ENCODE results near the gene RASL12. TPM values are rescaled to one million over a fixed set of nuclear protein-coding genes. Genes with fewer than 3 reads are reported as not detected.

Gene RASL12
- total RNA-seq = under 0.01 and 0.36 TPM in 2 replicates

GRCh38 chr15:65067645-65068402 lies at the start of gene RASL12:
Gene RASL12 (minus strand): TSS chr15:65067991. CDS start chr15:65067835, 156 bp downstream.
- Histone ChIP-seq H2AFZ (ENCODE audit: low read length) (no peak within 1 kb of the TSS), H3K4me3 (ENCODE audit: insufficient read depth, low read length) (peak within 1 kb of the TSS; percentile 22), H3K36me3 (ENCODE audit: insufficient read depth, low read length) (no peaks in the 10 kb centered on the region), H3K9me3 (ENCODE audit: low read depth, low read length) (no peaks in the 10 kb centered on the region), H3K4me2 (ENCODE audit: insufficient read depth, low read length) (no peak within 1 kb of the TSS), H3K27me3 (ENCODE audit: insufficient read depth, low read length) (peaks cover 42% of the 10 kb centered on the region), H3K79me2 (ENCODE audit: insufficient read depth, low read length) (no peaks in the 10 kb centered on the region), H3K27ac (ENCODE audit: low read depth, low read length) (no peak within 1 kb of the TSS), H4K20me1 (ENCODE audit: insufficient read depth, low read length) (no peaks in the 10 kb centered on the region), H3K4me1 (ENCODE audit: insufficient read depth, low read length) (peaks cover 25% of the 10 kb centered on the region)
- DNase-seq (ENCODE audit: insufficient read length, low spot score, missing footprints) = no peak
- TF ChIP-seq CTCF (IDR thresholded peaks at IDR 0.05; ENCODE audit: extremely low read depth, low read depth, low read length) = no peak

- H4K20me1 ChIP-seq (ENCODE audit: insufficient read depth, low read length) = peaks cover 4% of the 10 kb centered on the region
- no peak overlapping the region for H3K27ac ChIP-seq (ENCODE audit: low read depth, low read length)
Measured at GRCh38 chr15:65115542-65115941, 47.8 kb upstream of the RASL12 start.

GRCh38 chr15:65115086-65115485 lies 47.3 kb upstream of the RASL12 start, which contains the start of gene UBAP1L:
Gene UBAP1L (minus strand): TSS chr15:65115200. CDS start chr15:65106215, 8,985 bp downstream.
- H3K27ac ChIP-seq (ENCODE audit: low read depth, low read length) = no peak within 1 kb of the TSS
- no peak within 1 kb of the TSS for H3K4me2 ChIP-seq (ENCODE audit: insufficient read depth, low read length)
- peaks cover 4% of the 10 kb centered on the region for H4K20me1 ChIP-seq (ENCODE audit: insufficient read depth, low read length)
- no peak within 1 kb of the TSS for H3K4me3 ChIP-seq (ENCODE audit: insufficient read depth, low read length)
- H3K4me1 ChIP-seq (ENCODE audit: insufficient read depth, low read length) = no peaks in the 10 kb centered on the region
- H3K27me3 ChIP-seq (ENCODE audit: insufficient read depth, low read length) = no peaks in the 10 kb centered on the region
- no peak within 1 kb of the TSS for H2AFZ ChIP-seq (ENCODE audit: low read length)
- H3K9me3 ChIP-seq (ENCODE audit: low read depth, low read length) = no peaks in the 10 kb centered on the region
- no peaks in the 10 kb centered on the region for H3K79me2 ChIP-seq (ENCODE audit: insufficient read depth, low read length)
- H3K36me3 ChIP-seq (ENCODE audit: insufficient read depth, low read length) = peaks cover 46% of the 10 kb centered on the region
- no peak for DNase-seq (ENCODE audit: insufficient read length, low spot score, missing footprints)
- TF ChIP-seq CTCF (IDR thresholded peaks at IDR 0.05; ENCODE audit: extremely low read depth, low read depth, low read length) = no peak

More at GRCh38 chr15:65115542-65115941, 47.8 kb upstream of the RASL12 start:
- DNase-seq (ENCODE audit: insufficient read length, low spot score, missing footprints) = no peak
- H3K4me3 ChIP-seq (ENCODE audit: insufficient read depth, low read length) = no peak overlapping the region
- no peaks in the 10 kb centered on the region for H3K27me3 ChIP-seq (ENCODE audit: insufficient read depth, low read length)
- H3K36me3 ChIP-seq (ENCODE audit: insufficient read depth, low read length) = peaks cover 48% of the 10 kb centered on the region
- H2AFZ ChIP-seq (ENCODE audit: low read length) = no peak overlapping the region
- TF ChIP-seq CTCF (IDR thresholded peaks at IDR 0.05; ENCODE audit: extremely low read depth, low read depth, low read length) = no peak
- no peak overlapping the region for H3K4me2 ChIP-seq (ENCODE audit: insufficient read depth, low read length)
- H3K9me3 ChIP-seq (ENCODE audit: low read depth, low read length) = no peaks in the 10 kb centered on the region
- no peaks in the 10 kb centered on the region for H3K4me1 ChIP-seq (ENCODE audit: insufficient read depth, low read length)
- H3K79me2 ChIP-seq (ENCODE audit: insufficient read depth, low read length) = no peaks in the 10 kb centered on the region

GRCh38 chr15:65110676-65111292 lies 43.0 kb upstream of the RASL12 start:
- Histone ChIP-seq H3K4me3 (ENCODE audit: insufficient read depth, low read length) (no peak overlapping the region), H3K27me3 (ENCODE audit: insufficient read depth, low read length) (no peaks in the 10 kb centered on the region), H3K79me2 (ENCODE audit: insufficient read depth, low read length) (no peaks in the 10 kb centered on the region), H3K4me2 (ENCODE audit: insufficient read depth, low read length) (no peak overlapping the region), H3K36me3 (ENCODE audit: insufficient read depth, low read length) (peaks cover 27% of the 10 kb centered on the region), H3K4me1 (ENCODE audit: insufficient read depth, low read length) (no peaks in the 10 kb centered on the region), H2AFZ (ENCODE audit: low read length) (no peak overlapping the region), H3K9me3 (ENCODE audit: low read depth, low read length) (no peaks in the 10 kb centered on the region), H4K20me1 (ENCODE audit: insufficient read depth, low read length) (no peaks in the 10 kb centered on the region), H3K27ac (ENCODE audit: low read depth, low read length) (peak overlapping the region; percentile 10)
- TF ChIP-seq CTCF (IDR thresholded peaks at IDR 0.05; ENCODE audit: extremely low read depth, low read depth, low read length) = no peak
- DNase-seq (ENCODE audit: insufficient read length, low spot score, missing footprints) = no peak
